GM12801 (cell line): ENCODE measurements around the gene BICRA.

ENCODE experiments used
- CTCF ChIP-seq: IDR thresholded peaks from one replicate; pipeline ENCODE4 v1.5.1; 2011; ENCODE audit warnings: control low read depth; ENCODE audit not compliant: insufficient read length; ENCODE audit errors: extremely low read depth

BICRA gene

GRCh38 chr19:47643281-47643680 lies 34.3 kb downstream of the BICRA start:
- no peak for TF ChIP-seq CTCF

GRCh38 chr19:47644199-47644598 lies 35.3 kb downstream of the BICRA start:
- TF ChIP-seq CTCF, result no peak

GRCh38 chr19:47644743-47645482 lies 36.0 kb downstream of the BICRA start:
- TF ChIP-seq CTCF, result no peak

- TF ChIP-seq CTCF, result no peak
Observed at GRCh38 chr19:47646924-47647323, 38.0 kb downstream of the BICRA start.

- no peak for TF ChIP-seq CTCF
Observed at GRCh38 chr19:47649588-47649987, 40.7 kb downstream of the BICRA start.

GRCh38 chr19:47650700-47651099 lies 41.8 kb downstream of the BICRA start:
- TF ChIP-seq CTCF, result no peak

GRCh38 chr19:47651132-47651531 lies 42.2 kb downstream of the BICRA start:
- no peak for TF ChIP-seq CTCF
